ENCODE data around the gene CDKAL1. TPM values are rescaled to one million over a fixed set of nuclear protein-coding genes. Genes with fewer than 3 reads are reported as not detected.

CDKAL1 gene
- total RNA-seq, 1 donor from 2014 or later: 39.6 TPM

GRCh38 chr6:21048047-21048446 is 513.8 kb downstream of the CDKAL1 start:
- Histone ChIP-seq H3K27me3 (no peaks in the 10 kb centered on the region), H3K27ac (no peak overlapping the region), H3K4me1 (no peaks in the 10 kb centered on the region), H3F3A (ENCODE audit: low read depth) (no peaks in the 10 kb centered on the region), H3K4me3 (no peak overlapping the region), H4K20me1 (ENCODE audit: low read depth) (no peaks in the 10 kb centered on the region), H3K4me2 (no peak overlapping the region), H3K36me3 (no peaks in the 10 kb centered on the region), H3K9me3 (ENCODE audit: low read depth) (no peaks in the 10 kb centered on the region), H3K79me2 (ENCODE audit: low read depth) (no peaks in the 10 kb centered on the region), H3K9ac (no peak overlapping the region), H2AFZ (replicated peaks) (no peak overlapping the region)
- Mint-ChIP-seq H3K27ac (no peak overlapping the region), H3K36me3 (no peaks in the 10 kb centered on the region), H3K4me3 (no peak overlapping the region), H3K27me3 (ENCODE audit: insufficient read depth, low read depth) (no peaks in the 10 kb centered on the region), H3K4me1 (peaks cover 23% of the 10 kb centered on the region), H3K9me3 (no peaks in the 10 kb centered on the region)
- TF ChIP-seq EZH2phosphoT487 (IDR thresholded peaks at IDR 0.05) (no peak), CTCF (IDR thresholded peaks at IDR 0.05) (no peak), EZH2 (IDR thresholded peaks at IDR 0.05) (no peak)
- DNase-seq (ENCODE audit: low spot score): no peak

- Histone ChIP-seq H4K20me1 (ENCODE audit: low read depth) (no peaks in the 10 kb centered on the region), H3K9ac (no peak overlapping the region), H2AFZ (replicated peaks) (no peak overlapping the region), H3K4me3 (no peak overlapping the region), H3K27ac (no peak overlapping the region), H3K79me2 (ENCODE audit: low read depth) (no peaks in the 10 kb centered on the region), H3K4me1 (no peaks in the 10 kb centered on the region), H3K27me3 (no peaks in the 10 kb centered on the region), H3K36me3 (no peaks in the 10 kb centered on the region), H3F3A (ENCODE audit: low read depth) (no peaks in the 10 kb centered on the region), H3K4me2 (no peak overlapping the region), H3K9me3 (ENCODE audit: low read depth) (no peaks in the 10 kb centered on the region)
- TF ChIP-seq CTCF (IDR thresholded peaks at IDR 0.05) (no peak), EZH2 (IDR thresholded peaks at IDR 0.05) (no peak), EZH2phosphoT487 (IDR thresholded peaks at IDR 0.05) (no peak)
- no peak for DNase-seq (ENCODE audit: low spot score)
- Mint-ChIP-seq H3K4me1 (peaks cover 23% of the 10 kb centered on the region), H3K9me3 (no peaks in the 10 kb centered on the region), H3K36me3 (no peaks in the 10 kb centered on the region), H3K27me3 (ENCODE audit: insufficient read depth, low read depth) (no peaks in the 10 kb centered on the region), H3K27ac (no peak overlapping the region), H3K4me3 (no peak overlapping the region)
These were observed 514.9 kb downstream of the CDKAL1 start for GRCh38 chr6:21049148-21049547.

GRCh38 chr6:21049572-21049971 is 515.3 kb downstream of the CDKAL1 start:
- H3K27me3 Mint-ChIP-seq (ENCODE audit: insufficient read depth, low read depth): no peaks in the 10 kb centered on the region
- no peak overlapping the region for H3K4me3 ChIP-seq
- no peak overlapping the region for H3K4me2 ChIP-seq
- no peaks in the 10 kb centered on the region for H4K20me1 ChIP-seq (ENCODE audit: low read depth)
- TF ChIP-seq EZH2 (IDR thresholded peaks at IDR 0.05) (no peak), EZH2phosphoT487 (IDR thresholded peaks at IDR 0.05) (no peak), CTCF (IDR thresholded peaks at IDR 0.05) (no peak)
- H3K9me3 Mint-ChIP-seq: no peaks in the 10 kb centered on the region
- DNase-seq (ENCODE audit: low spot score): no peak
- no peak overlapping the region for H3K4me3 Mint-ChIP-seq
- H3K27ac ChIP-seq: no peak overlapping the region
- no peaks in the 10 kb centered on the region for H3K79me2 ChIP-seq (ENCODE audit: low read depth)
- H3K4me1 Mint-ChIP-seq: peaks cover 23% of the 10 kb centered on the region
- no peaks in the 10 kb centered on the region for H3K36me3 Mint-ChIP-seq
- H3F3A ChIP-seq (ENCODE audit: low read depth): no peaks in the 10 kb centered on the region
- H3K27ac Mint-ChIP-seq: no peak overlapping the region
- no peaks in the 10 kb centered on the region for H3K4me1 ChIP-seq
- no peaks in the 10 kb centered on the region for H3K36me3 ChIP-seq
- no peak overlapping the region for H2AFZ ChIP-seq (replicated peaks)
- H3K27me3 ChIP-seq: no peaks in the 10 kb centered on the region
- no peak overlapping the region for H3K9ac ChIP-seq
- no peaks in the 10 kb centered on the region for H3K9me3 ChIP-seq (ENCODE audit: low read depth)

Data from neural progenitor cell (in vitro differentiated cells).